A673 (cell line): Measurements from ENCODE around the gene IQUB.

ENCODE experiments used
- EZH2 ChIP-seq: fragments of 200-600 bp; sonication (generic); IDR thresholded peaks from 2 replicates; pipeline ENCODE4 v1.6.1; 2017; ENCODE audit warnings: borderline replicate concordance, low read depth, mild to moderate bottlenecking, mixed read lengths, antibody characterized with exemption, low read length; ENCODE audit not compliant: poor library complexity, severe bottlenecking
- TF ChIP-seq, protein P1 (sequence below): fragments of 300-800, 200-600 bp; sonication (generic); conservative IDR thresholded peaks from 2 replicates; pipeline ENCODE4 v1.5.1; 2017; ENCODE audit warnings: low read depth, mild to moderate bottlenecking, antibody characterized with exemption, low read length, moderate library complexity, mixed read lengths

DNA sequence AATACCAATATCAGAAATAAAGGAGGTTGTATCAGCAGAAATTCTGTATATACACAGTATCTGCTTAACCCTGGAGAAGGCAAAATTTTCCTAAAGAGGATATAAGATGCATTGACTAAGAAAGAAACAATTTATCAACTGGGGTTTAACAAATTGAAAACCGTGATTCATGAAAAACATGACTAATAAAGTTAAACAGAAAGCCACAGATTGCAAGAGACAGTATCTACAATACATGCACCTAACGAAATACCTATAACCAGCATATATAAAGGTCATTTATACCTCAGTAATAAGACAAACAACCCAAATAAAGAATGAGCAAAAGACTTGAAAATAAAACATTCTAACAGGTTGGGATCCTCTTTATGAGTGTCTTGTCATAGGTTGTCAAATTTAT, 101.8 kb downstream of the IQUB start:
- TF ChIP-seq, protein P1, sequence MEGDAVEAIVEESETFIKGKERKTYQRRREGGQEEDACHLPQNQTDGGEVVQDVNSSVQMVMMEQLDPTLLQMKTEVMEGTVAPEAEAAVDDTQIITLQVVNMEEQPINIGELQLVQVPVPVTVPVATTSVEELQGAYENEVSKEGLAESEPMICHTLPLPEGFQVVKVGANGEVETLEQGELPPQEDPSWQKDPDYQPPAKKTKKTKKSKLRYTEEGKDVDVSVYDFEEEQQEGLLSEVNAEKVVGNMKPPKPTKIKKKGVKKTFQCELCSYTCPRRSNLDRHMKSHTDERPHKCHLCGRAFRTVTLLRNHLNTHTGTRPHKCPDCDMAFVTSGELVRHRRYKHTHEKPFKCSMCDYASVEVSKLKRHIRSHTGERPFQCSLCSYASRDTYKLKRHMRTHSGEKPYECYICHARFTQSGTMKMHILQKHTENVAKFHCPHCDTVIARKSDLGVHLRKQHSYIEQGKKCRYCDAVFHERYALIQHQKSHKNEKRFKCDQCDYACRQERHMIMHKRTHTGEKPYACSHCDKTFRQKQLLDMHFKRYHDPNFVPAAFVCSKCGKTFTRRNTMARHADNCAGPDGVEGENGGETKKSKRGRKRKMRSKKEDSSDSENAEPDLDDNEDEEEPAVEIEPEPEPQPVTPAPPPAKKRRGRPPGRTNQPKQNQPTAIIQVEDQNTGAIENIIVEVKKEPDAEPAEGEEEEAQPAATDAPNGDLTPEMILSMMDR = no peak
- TF ChIP-seq EZH2 = no peak
